CD4-positive, alpha-beta memory T cell (primary cell): ENCODE results near the gene SNAPC3. TPM values are rescaled to one million over a fixed set of nuclear protein-coding genes. Genes with fewer than 3 reads are reported as not detected.
"Not testable (repeated sequence)": the region's sequence is repeated elsewhere in the genome, so short reads cannot be mapped to it uniquely, and the experiment has no call there.

Experiments
- CTCF ChIA-PET: fragments of 350-600 bp; sonication (Branson Sonifier 250); formaldehyde crosslinking; loops from one replicate; lab custom pipeline; 2021; ENCODE audit warnings: inconsistent platforms; ENCODE audit not compliant: partially characterized antibody; lab: Charles Lee
- POLR2A ChIA-PET: fragments of 350-600 bp; sonication (Branson Sonifier 250); formaldehyde crosslinking; loops from one replicate; lab custom pipeline; 2021; ENCODE audit not compliant: partially characterized antibody; lab: Charles Lee
- DNase-seq, 5 donors: peaks; one replicate each; pipeline versions ENCODE4 v3.0.0 to v3.0.0-alpha.2; 2020 to 2022; ENCODE audit warnings: mixed read lengths in 1 of 5
- H3K27ac ChIP-seq: one replicate; pipeline ENCODE4 v1.7.0; 2013; ENCODE audit warnings: low read depth, low read length
- H3K27me3 ChIP-seq: 2 replicates; pipeline ENCODE4 v1.7.0; 2013; ENCODE audit warnings: mild to moderate bottlenecking, low read length, moderate library complexity; ENCODE audit not compliant: insufficient read depth
- H3K36me3 ChIP-seq: 2 replicates; pipeline ENCODE4 v1.7.0; 2013; ENCODE audit warnings: mild to moderate bottlenecking, low read length, moderate library complexity; ENCODE audit not compliant: insufficient read depth
- H3K4me1 ChIP-seq: 2 replicates; pipeline ENCODE4 v1.7.0; 2013; ENCODE audit warnings: mild to moderate bottlenecking, low read length, moderate library complexity; ENCODE audit not compliant: insufficient read depth
- H3K4me3 ChIP-seq, 2 donors: one replicate each; pipeline ENCODE4 v1.7.0; 2013; ENCODE audit warnings: low read length in 2 of 2, mild to moderate bottlenecking in 1 of 2
- H3K9me3 ChIP-seq, 2 donors: one replicate each; pipeline ENCODE4 v1.7.0; 2013; ENCODE audit warnings: low read length in 2 of 2, control low read depth in 1 of 2; ENCODE audit not compliant: control insufficient read depth in 1 of 2
- H3K27ac Mint-ChIP-seq, 7 donors: one replicate each; pipeline ENCODE4 v1.8.0; 2020 to 2021; ENCODE audit warnings: mixed read lengths in 7 of 7, mild to moderate bottlenecking in 6 of 7, inconsistent platforms in 3 of 7, moderate library complexity in 3 of 7
- H3K27me3 Mint-ChIP-seq, 2 donors: one replicate each; pipeline ENCODE4 v1.8.0; 2020 to 2021; ENCODE audit warnings: mixed read lengths in 2 of 2
- H3K36me3 Mint-ChIP-seq, 2 donors: one replicate each; pipeline ENCODE4 v1.8.0; 2020 to 2021; ENCODE audit warnings: mixed read lengths in 2 of 2, inconsistent platforms in 1 of 2, mild to moderate bottlenecking in 1 of 2
- H3K4me1 Mint-ChIP-seq, 4 donors: one replicate each; pipeline ENCODE4 v1.8.0; 2020 to 2021; ENCODE audit warnings: mixed read lengths in 4 of 4, mild to moderate bottlenecking in 1 of 4
- H3K4me3 Mint-ChIP-seq, 8 donors: one replicate each; pipeline ENCODE4 v1.8.0; 2020 to 2021; ENCODE audit warnings: mixed read lengths in 8 of 8, mild to moderate bottlenecking in 7 of 8, moderate library complexity in 6 of 8, inconsistent platforms in 3 of 8
- H3K9me3 Mint-ChIP-seq, 8 donors: one replicate each; pipeline ENCODE4 v1.8.0; 2020 to 2021; ENCODE audit warnings: mixed read lengths in 8 of 8, mild to moderate bottlenecking in 5 of 8, inconsistent platforms in 3 of 8, moderate library complexity in 1 of 8
- intact Hi-C: fragments of 100-400 bp; cut with micrococcal nuclease; formaldehyde crosslinking; loops from one replicate; pipeline ENCODE4 v1.15.1; 2023
- polyA plus RNA-seq, 2 donors: library from polyadenylated mRNA; unstranded; fragments of 300-500 nt; fragmentation: Illumina TruSeq; gene quantifications; one replicate each; pipeline ENCODE4 v1.2.3, GENCODE V29; 2021
- total RNA-seq, 2 experiments: library from RNA; stranded (reverse); gene quantifications; one replicate each; pipeline ENCODE4 v1.2.3, GENCODE V29; 2021

The SNAPC3 gene
- total and polyA plus RNA-seq, 4 experiments from 2014 or later, result 9.8 to 34.2 (median 23.8) TPM

- DNase-seq, result no peak
- intact Hi-C loops, result no loop called here
- Mint-ChIP-seq H3K4me3 (no peak overlapping the region), H3K9me3 (no peaks in the 10 kb centered on the region), H3K27me3 (no peaks in the 10 kb centered on the region), H3K27ac (peak overlapping the region in 2 of 7 donors; percentile 53 to 67), H3K4me1 (peaks cover 49 to 77% (median 57%) of the 10 kb centered on the region in 4 donors), H3K36me3 (peaks cover 39 to 59% of the 10 kb centered on the region in 2 donors)
- no peak overlapping the region for H3K27ac ChIP-seq
- H3K36me3 ChIP-seq, result peaks cover 18% of the 10 kb centered on the region
- H3K4me1 ChIP-seq, result peaks cover 20% of the 10 kb centered on the region
- no peaks in the 10 kb centered on the region for H3K27me3 ChIP-seq
- ChIA-PET POLR2A (interaction anchor here (0.9 kb wide), 1 partner anchor 10 kb away, joined by 3 read pairs; no protein-coding TSS in a partner anchor), CTCF (interaction anchor here (1.4 to 1.5 kb wide), 2 partner anchors 11 to 155 kb away, joined by 4 read pairs; no protein-coding TSS in a partner anchor)
- no peak overlapping the region for H3K4me3 ChIP-seq
- no peaks in the 10 kb centered on the region for H3K9me3 ChIP-seq
Observed at GRCh38 chr9:15433191-15433590, 10.5 kb downstream of the SNAPC3 start.

GRCh38 chr9:15433661-15434060 is 11.0 kb downstream of the SNAPC3 start:
- intact Hi-C loops, result no loop called here
- Mint-ChIP-seq H3K27me3 (no peaks in the 10 kb centered on the region), H3K27ac (peak overlapping the region in 1 of 7 donors; percentile 53), H3K9me3 (no peaks in the 10 kb centered on the region), H3K36me3 (peaks cover 35 to 62% of the 10 kb centered on the region in 2 donors), H3K4me1 (peaks cover 50 to 79% (median 58%) of the 10 kb centered on the region in 4 donors), H3K4me3 (no peak overlapping the region)
- Histone ChIP-seq H3K27ac (no peak overlapping the region), H3K9me3 (no peaks in the 10 kb centered on the region), H3K36me3 (peaks cover 18% of the 10 kb centered on the region), H3K4me1 (peaks cover 22% of the 10 kb centered on the region), H3K27me3 (no peaks in the 10 kb centered on the region), H3K4me3 (no peak overlapping the region)
- DNase-seq, result no peak
- POLR2A ChIA-PET, result no interaction called here
- CTCF ChIA-PET, result interaction anchor here (1.4 to 1.5 kb wide), 2 partner anchors 11 to 156 kb away, joined by 4 read pairs; no protein-coding TSS in a partner anchor

- H3K9me3 ChIP-seq, result no peaks in the 10 kb centered on the region
- Mint-ChIP-seq H3K4me3 (no peak overlapping the region), H3K9me3 (no peaks in the 10 kb centered on the region), H3K36me3 (peaks cover 45 to 62% of the 10 kb centered on the region in 2 donors), H3K27ac (peak overlapping the region in 3 of 7 donors; percentile 2 to 61 (median 41)), H3K27me3 (no peaks in the 10 kb centered on the region), H3K4me1 (peaks cover 20 to 42% (median 27%) of the 10 kb centered on the region in 4 donors)
- peaks cover 30% of the 10 kb centered on the region for H3K36me3 ChIP-seq
- no peak for DNase-seq
- ChIA-PET CTCF (no interaction called here), POLR2A (no interaction called here)
- no peak overlapping the region for H3K27ac ChIP-seq
- intact Hi-C loops, result no loop called here
- no peaks in the 10 kb centered on the region for H3K27me3 ChIP-seq
- H3K4me3 ChIP-seq, result no peak overlapping the region
- H3K4me1 ChIP-seq, result peaks cover 14% of the 10 kb centered on the region
Observed at GRCh38 chr9:15438891-15439290, 16.2 kb downstream of the SNAPC3 start.

- Mint-ChIP-seq H3K4me1 (peaks cover 15 to 24% (median 18%) of the 10 kb centered on the region in 4 donors), H3K36me3 (peaks cover 43 to 70% of the 10 kb centered on the region in 2 donors)
- DNase-seq, H3K4me3 Mint-ChIP-seq, H3K27me3 ChIP-seq, H3K9me3 ChIP-seq, H3K27ac Mint-ChIP-seq, H3K4me3 ChIP-seq, POLR2A ChIA-PET, H3K27me3 Mint-ChIP-seq, intact Hi-C loops, H3K27ac ChIP-seq, CTCF ChIA-PET, H3K9me3 Mint-ChIP-seq: not testable (repeated sequence)
- H3K36me3 ChIP-seq, result peaks cover 43% of the 10 kb centered on the region
- H3K4me1 ChIP-seq, result peaks cover 14% of the 10 kb centered on the region
Observed at GRCh38 chr9:15441841-15442240, 19.2 kb downstream of the SNAPC3 start.

- H3K27me3 ChIP-seq, H3K27me3 Mint-ChIP-seq, H3K27ac Mint-ChIP-seq, POLR2A ChIA-PET, intact Hi-C loops, DNase-seq, H3K9me3 Mint-ChIP-seq, CTCF ChIA-PET, H3K9me3 ChIP-seq, H3K4me3 Mint-ChIP-seq, H3K27ac ChIP-seq, H3K4me3 ChIP-seq: not testable (repeated sequence)
- Histone ChIP-seq H3K4me1 (peaks cover 14% of the 10 kb centered on the region), H3K36me3 (peaks cover 46% of the 10 kb centered on the region)
- peaks cover 15 to 22% (median 18%) of the 10 kb centered on the region in 4 donors for H3K4me1 Mint-ChIP-seq
- H3K36me3 Mint-ChIP-seq, result peaks cover 47 to 74% of the 10 kb centered on the region in 2 donors
Observed at GRCh38 chr9:15442264-15442663, 19.6 kb downstream of the SNAPC3 start.

- Mint-ChIP-seq H3K36me3 (peaks cover 55 to 74% of the 10 kb centered on the region in 2 donors), H3K4me1 (peaks cover 4 to 11% (median 7%) of the 10 kb centered on the region in 4 donors), H3K27me3 (no peaks in the 10 kb centered on the region), H3K27ac (no peak overlapping the region), H3K9me3 (no peaks in the 10 kb centered on the region), H3K4me3 (no peak overlapping the region)
- Histone ChIP-seq H3K4me3 (no peak overlapping the region), H3K4me1 (peaks cover 6% of the 10 kb centered on the region), H3K36me3 (peaks cover 59% of the 10 kb centered on the region), H3K27ac (no peak overlapping the region), H3K27me3 (no peaks in the 10 kb centered on the region), H3K9me3 (no peaks in the 10 kb centered on the region)
- ChIA-PET CTCF (interaction anchor here (0.5 to 1.2 kb wide), 3 partner anchors 11 to 124 kb away, joined by 3 to 4 read pairs (median 3); partner anchors contain the start of gene SNAPC3), POLR2A (no interaction called here)
- no peak for DNase-seq
- intact Hi-C loops, result no loop called here
Observed at GRCh38 chr9:15444141-15444540, 21.5 kb downstream of the SNAPC3 start.

GRCh38 chr9:15453956-15454355 is 31.3 kb downstream of the SNAPC3 start:
- DNase-seq, result no peak
- H3K4me1 Mint-ChIP-seq, result peaks cover 0 to 5% (median 2%) of the 10 kb centered on the region in 4 donors
- Histone ChIP-seq H3K4me3 (no peak overlapping the region), H3K27ac (no peak overlapping the region), H3K4me1 (no peaks in the 10 kb centered on the region), H3K36me3 (peaks cover 29% of the 10 kb centered on the region), H3K9me3 (no peaks in the 10 kb centered on the region), H3K27me3 (no peaks in the 10 kb centered on the region)
- no peaks in the 10 kb centered on the region for H3K27me3 Mint-ChIP-seq
- CTCF ChIA-PET, result no interaction called here
- intact Hi-C loops, result no loop called here
- H3K36me3 Mint-ChIP-seq, result peaks cover 23 to 55% of the 10 kb centered on the region in 2 donors
- POLR2A ChIA-PET, result no interaction called here
- no peak overlapping the region for H3K4me3 Mint-ChIP-seq
- no peaks in the 10 kb centered on the region for H3K9me3 Mint-ChIP-seq
- peak overlapping the region in 1 of 7 donors; percentile 29 for H3K27ac Mint-ChIP-seq
